HG03457 (cell line): ENCODE results near the gene TAP1.
"Not testable (repeated sequence)": the region's sequence is repeated elsewhere in the genome, so short reads cannot be mapped to it uniquely, and the experiment has no call there.

Source experiments
- ATAC-seq: cut with Tn5 transposase; IDR thresholded peaks from one replicate; pipeline ENCODE4 v1.9.1; 2021; ENCODE audit warnings: moderate number of reproducible peaks; ENCODE audit not compliant: unreplicated experiment

The TAP1 gene, protein sequence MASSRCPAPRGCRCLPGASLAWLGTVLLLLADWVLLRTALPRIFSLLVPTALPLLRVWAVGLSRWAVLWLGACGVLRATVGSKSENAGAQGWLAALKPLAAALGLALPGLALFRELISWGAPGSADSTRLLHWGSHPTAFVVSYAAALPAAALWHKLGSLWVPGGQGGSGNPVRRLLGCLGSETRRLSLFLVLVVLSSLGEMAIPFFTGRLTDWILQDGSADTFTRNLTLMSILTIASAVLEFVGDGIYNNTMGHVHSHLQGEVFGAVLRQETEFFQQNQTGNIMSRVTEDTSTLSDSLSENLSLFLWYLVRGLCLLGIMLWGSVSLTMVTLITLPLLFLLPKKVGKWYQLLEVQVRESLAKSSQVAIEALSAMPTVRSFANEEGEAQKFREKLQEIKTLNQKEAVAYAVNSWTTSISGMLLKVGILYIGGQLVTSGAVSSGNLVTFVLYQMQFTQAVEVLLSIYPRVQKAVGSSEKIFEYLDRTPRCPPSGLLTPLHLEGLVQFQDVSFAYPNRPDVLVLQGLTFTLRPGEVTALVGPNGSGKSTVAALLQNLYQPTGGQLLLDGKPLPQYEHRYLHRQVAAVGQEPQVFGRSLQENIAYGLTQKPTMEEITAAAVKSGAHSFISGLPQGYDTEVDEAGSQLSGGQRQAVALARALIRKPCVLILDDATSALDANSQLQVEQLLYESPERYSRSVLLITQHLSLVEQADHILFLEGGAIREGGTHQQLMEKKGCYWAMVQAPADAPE

GRCh38 chr6:32853541-32854375 lies at the start of gene TAP1, which contains the start of gene PSMB9:
Gene TAP1, minus strand, starts transcription at chr6:32853704. Its CDS starts 68 bp downstream, at chr6:32853636.
Gene PSMB9, plus strand, starts transcription at chr6:32854192. Its CDS starts 38 bp downstream, at chr6:32854230.
- ATAC-seq = peak; percentile 55

- ATAC-seq = no peak
These were observed 41.5 kb upstream of the TAP1 start for GRCh38 chr6:32895006-32895345.

GRCh38 chr6:32894085-32895005 lies 40.8 kb upstream of the TAP1 start:
- ATAC-seq = peak; percentile 82

- no peak for ATAC-seq
These were observed 37.3 kb upstream of the TAP1 start for GRCh38 chr6:32890831-32891230.

- no peak for ATAC-seq
These were observed 36.0 kb upstream of the TAP1 start for GRCh38 chr6:32889533-32889932.

GRCh38 chr6:32888576-32888975 lies 35.1 kb upstream of the TAP1 start:
- no peak for ATAC-seq

GRCh38 chr6:32887616-32888015 lies 34.1 kb upstream of the TAP1 start:
- ATAC-seq = no peak

DNA sequence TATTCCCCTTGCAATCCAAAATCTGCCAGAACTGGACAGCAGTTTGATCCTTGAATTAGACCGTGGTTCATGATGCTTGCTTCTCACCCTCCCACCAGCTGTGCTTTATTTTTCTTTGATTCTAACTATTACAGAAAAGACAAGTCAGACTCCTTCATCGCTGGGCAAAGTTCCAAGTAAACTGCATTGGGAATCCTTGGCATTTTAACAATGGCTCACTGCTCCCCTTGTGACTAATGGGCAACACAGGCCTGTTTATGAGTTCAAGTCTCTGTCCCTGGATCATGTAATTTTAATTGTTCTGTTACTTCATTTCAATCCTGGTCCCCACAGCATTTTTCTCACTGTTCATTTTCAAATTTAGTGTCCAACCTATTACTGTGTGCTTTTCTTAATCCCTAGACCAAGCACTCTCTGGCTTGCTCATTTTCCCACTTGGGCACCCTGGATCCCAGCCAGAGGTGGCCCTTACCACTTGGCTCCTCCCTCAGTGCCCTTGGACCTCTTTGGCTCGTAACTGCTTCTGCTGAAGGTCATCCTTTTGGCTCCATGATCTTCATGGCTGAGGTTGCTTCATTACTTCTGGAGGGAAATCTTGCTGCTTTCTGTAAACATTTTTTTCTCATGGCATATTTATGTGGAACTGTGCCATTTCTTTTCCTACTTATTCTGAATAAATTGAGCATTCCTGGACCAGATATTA lies 33.3 kb upstream of the TAP1 start:
- ATAC-seq = no peak

DNA sequence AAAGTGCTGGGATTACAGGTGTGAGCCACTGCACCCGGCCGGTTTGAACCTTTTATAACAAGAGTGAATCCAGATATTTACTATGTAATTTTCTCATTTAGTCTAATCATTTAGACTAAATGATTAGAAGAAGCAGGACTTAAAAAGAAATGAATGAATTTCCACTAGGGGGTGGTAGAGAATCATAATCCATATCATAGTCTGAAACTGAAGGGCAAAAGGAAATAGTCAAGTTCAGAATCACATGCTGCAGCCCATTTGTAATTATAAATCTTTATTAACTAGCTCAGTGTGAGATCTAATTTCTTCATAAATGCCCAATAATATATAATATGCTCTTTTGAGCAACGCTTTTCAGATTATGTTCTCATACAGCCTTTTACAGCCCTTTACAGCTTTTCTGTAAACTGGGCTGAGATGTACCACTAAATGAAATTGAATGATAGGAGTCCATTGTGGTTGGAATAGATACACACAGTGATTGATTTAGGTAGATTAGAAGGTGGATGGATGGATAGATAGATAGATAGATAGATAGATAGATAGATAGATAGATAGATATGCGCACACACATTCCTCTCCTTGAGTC lies 32.3 kb upstream of the TAP1 start:
- no peak for ATAC-seq

DNA sequence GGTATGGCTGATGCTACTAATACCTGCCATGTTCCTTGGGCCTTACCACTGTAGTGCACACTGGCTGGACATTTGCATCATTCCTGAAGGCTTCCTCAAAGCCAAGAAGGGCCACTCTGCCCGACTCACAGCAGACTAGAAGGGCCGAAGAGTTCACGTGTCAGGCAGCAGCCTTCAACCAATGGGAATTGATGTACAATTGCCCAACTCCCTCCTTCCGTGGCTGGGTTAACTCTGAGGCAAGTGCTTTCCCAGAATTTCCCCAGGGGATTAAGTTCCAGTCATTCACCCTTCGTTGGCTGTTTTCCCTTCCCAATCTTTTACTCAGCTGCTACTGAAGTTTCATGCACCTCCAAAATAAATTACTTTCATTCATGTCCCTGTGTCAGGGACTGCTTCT lies 30.3 kb upstream of the TAP1 start:
- ATAC-seq = no peak

GRCh38 chr6:32882879-32883250 lies 29.4 kb upstream of the TAP1 start:
- no peak for ATAC-seq

- ATAC-seq = not testable (repeated sequence)
These were observed 27.5 kb upstream of the TAP1 start for GRCh38 chr6:32880962-32881361.

GRCh38 chr6:32879691-32880090 lies 26.2 kb upstream of the TAP1 start:
- ATAC-seq = no peak

DNA sequence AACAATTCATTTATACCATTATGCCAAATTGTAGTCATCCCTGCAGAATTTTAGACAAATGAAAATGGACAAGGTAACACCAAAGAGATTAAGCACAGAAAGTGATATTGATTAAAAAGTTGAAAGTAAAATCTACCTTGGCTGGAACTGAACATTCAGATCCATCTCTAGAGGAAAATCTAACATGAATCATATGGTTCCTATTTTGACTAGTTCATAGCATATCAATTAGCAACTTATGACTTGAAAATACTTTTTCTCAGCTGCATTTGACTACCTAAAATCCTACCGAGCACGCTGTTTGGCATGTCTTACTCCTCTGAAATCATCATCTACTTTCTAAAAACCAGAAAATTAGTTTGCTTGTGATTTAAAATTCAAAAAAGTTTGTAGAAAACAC lies 23.1 kb upstream of the TAP1 start:
- ATAC-seq = no peak

- not testable (repeated sequence) for ATAC-seq
These were observed 20.4 kb upstream of the TAP1 start for GRCh38 chr6:32873947-32874346.

GRCh38 chr6:32868257-32868788 lies 14.8 kb upstream of the TAP1 start:
- no peak for ATAC-seq

DNA sequence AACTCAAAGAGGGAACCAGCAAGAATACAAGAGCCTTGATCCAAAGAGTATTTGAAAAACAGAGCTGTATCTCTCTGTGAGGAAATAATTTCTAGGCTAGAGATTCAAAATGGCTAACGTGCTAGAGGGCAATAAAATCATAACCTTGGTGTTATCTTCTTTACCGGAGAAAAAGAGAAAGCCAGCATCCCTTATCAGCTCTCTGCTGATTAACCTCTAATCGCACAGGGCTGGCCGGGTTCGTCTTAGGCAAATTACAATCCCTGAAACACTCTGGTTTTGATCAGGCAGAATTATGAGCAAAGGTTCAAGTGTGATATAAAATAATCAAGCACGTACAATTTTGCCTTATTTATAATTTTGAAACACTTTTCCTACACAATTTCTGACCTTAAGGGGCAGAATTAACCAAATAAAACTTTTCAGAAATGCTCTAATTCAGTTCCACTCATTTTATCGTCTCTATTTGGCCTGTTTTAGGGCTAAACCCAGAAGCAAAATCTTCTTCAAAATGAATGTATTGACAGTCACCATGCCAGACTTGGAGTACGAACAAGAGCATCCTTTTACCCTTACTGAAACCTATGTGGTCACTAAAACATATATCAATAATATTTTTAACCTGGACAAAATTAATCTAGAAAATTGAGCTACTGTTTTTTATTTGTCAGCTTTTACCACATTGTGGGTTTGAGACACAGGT lies 14.2 kb upstream of the TAP1 start:
- no peak for ATAC-seq

- ATAC-seq = no peak
These were observed 13.5 kb upstream of the TAP1 start for GRCh38 chr6:32867022-32867477.
